ENCODE measurements around the gene DGCR8. TPM values are rescaled to one million over a fixed set of nuclear protein-coding genes. Genes with fewer than 3 reads are reported as not detected.

Gene DGCR8
- total RNA-seq, 1 experiment from 2014 or later, result 26.8 TPM

DNA sequence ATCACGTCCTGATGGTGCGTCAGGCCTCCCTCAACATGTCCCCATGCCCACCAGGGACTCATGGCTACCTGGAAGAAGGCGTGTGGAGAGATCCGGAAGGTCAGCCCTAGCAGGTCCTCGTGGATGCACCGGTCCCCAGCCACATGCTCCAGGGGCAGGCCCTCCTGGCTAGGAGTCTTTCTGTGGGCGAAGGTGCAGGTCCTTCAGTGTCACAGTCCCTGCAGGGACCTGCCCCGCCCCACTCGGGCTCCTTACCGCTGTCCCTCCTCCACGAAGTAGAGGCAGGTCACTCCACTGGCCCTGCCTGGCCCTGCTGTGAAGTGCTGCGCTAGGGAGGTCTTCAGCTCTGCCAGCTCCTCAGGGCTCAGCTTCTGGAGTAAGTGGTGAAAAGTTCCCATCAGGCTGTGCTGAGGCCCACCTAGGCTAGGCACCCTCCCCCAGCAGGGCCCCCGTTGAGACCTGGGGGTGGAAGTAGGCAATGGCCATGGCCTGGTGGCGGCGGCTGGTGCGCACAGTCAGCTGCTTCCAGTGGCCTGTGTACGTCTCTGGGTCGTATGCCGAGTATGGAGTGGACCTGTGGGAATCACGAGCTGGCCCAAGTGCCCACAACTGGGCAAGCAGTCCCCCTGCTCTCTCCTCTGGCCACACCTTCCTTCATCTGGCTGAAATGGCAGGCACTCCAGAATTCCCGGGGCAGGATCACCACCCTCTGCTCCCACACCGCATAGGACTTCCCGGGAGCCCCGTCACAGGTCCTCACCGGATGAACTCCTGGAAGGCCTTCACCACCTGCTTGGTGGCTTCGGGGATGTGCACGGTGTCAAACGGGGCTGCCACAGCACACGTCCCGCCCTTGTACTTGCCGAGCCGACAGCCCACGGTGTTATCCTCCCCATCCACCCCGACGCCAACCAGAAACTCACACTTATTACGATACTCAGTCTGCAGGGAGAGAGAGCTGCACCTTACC is 34.8 kb downstream of the DGCR8 start:
- no peak for DNase-seq (ENCODE audit: low read depth)
- in situ Hi-C loops (cut with HindIII; ENCODE audit: low pct_unique_long_range_greater_than_20kb, low sequenced_read_pairs), result no loop called here

GRCh38 chr22:20115691-20116375 is 35.8 kb downstream of the DGCR8 start, which contains the start of gene RANBP1:
Gene RANBP1 (plus strand): TSS chr22:20116104. CDS start chr22:20116185, 81 bp downstream.
- in situ Hi-C loops (cut with HindIII; ENCODE audit: low pct_unique_long_range_greater_than_20kb, low sequenced_read_pairs), result no loop called here
- DNase-seq (ENCODE audit: low read depth), result no peak

DNA sequence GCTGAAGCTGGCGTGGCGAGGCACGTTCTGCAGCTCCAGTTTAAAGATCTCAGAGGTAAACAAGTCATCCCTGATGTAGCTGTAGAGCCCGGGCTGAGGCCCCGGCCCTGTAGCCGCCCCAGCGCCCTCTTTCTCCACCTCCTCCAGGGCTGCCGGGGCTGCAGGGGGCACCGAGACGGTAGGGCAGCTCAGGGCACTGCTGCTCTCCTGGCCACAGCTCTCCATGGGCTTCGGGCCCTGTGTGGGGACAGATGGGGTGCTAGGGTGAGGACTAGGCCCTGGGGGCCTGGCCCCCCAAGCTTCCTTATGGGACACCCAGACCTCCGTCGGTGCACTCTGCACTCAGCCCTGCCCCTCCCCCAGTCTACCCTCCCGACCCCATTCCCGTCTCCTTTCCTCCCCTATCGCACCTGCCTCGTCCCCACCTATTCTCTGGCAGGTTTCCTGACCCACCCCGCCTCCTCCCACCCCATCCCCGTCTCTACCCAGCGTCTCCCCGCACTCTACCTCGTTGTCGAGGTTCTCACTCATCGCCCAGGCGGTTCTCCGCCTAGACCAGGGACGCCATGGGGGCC is 36.4 kb downstream of the DGCR8 start:
- in situ Hi-C loops (cut with HindIII; ENCODE audit: low pct_unique_long_range_greater_than_20kb, low sequenced_read_pairs), result no loop called here
- DNase-seq (ENCODE audit: low read depth), result no peak

- peak; percentile 98 for DNase-seq (ENCODE audit: low read depth)
- in situ Hi-C loops (cut with HindIII; ENCODE audit: low pct_unique_long_range_greater_than_20kb, low sequenced_read_pairs), result no loop called here
Observed at GRCh38 chr22:20116951-20117632, 37.1 kb downstream of the DGCR8 start, which contains the start of gene TRMT2A. Gene TRMT2A (minus strand): TSS chr22:20117226. CDS start chr22:20116906, 320 bp downstream.

GRCh38 chr22:20117633-20118299 is 37.7 kb downstream of the DGCR8 start:
- in situ Hi-C loops (cut with HindIII; ENCODE audit: low pct_unique_long_range_greater_than_20kb, low sequenced_read_pairs), result no loop called here
- no peak for DNase-seq (ENCODE audit: low read depth)

DNA sequence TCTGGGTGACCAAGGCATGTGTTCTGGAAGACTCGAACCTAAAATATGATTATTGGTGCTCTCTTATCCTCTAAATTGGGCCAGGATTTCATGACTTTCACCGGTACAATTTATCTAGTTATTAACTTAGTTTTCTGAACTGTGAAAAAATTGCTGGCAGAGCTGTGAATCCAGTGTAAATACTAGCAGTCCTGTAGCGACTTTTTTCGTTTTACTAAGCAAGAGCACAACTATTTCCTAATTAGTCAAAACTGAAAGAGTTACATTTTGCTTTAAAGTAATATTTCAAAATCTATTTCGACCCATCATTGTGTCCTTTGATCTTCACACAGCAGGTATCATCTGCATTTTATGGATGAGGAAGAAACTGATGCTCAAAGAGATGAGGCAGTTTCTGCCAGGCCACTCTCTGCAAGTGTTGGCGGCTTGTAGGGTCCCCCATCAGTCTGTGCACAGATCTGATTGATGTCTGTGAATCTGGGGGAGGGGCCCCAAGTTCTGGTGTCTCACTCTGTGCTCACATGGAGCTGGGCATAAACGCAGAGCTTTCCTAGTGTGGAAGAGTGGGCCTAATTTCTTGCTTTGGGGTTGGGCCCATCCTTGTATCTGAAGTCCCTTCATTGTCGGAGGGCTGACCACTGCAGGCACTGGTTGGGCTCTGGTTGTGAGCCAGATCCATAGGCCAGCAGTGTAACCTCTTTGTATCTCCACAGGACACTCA is 38.4 kb downstream of the DGCR8 start:
- no peak for DNase-seq (ENCODE audit: low read depth)
- in situ Hi-C loops (cut with HindIII; ENCODE audit: low pct_unique_long_range_greater_than_20kb, low sequenced_read_pairs), result no loop called here

- no peak for DNase-seq (ENCODE audit: low read depth)
- in situ Hi-C loops (cut with HindIII; ENCODE audit: low pct_unique_long_range_greater_than_20kb, low sequenced_read_pairs), result no loop called here
Observed at GRCh38 chr22:20121856-20122415, 41.9 kb downstream of the DGCR8 start.

DNA sequence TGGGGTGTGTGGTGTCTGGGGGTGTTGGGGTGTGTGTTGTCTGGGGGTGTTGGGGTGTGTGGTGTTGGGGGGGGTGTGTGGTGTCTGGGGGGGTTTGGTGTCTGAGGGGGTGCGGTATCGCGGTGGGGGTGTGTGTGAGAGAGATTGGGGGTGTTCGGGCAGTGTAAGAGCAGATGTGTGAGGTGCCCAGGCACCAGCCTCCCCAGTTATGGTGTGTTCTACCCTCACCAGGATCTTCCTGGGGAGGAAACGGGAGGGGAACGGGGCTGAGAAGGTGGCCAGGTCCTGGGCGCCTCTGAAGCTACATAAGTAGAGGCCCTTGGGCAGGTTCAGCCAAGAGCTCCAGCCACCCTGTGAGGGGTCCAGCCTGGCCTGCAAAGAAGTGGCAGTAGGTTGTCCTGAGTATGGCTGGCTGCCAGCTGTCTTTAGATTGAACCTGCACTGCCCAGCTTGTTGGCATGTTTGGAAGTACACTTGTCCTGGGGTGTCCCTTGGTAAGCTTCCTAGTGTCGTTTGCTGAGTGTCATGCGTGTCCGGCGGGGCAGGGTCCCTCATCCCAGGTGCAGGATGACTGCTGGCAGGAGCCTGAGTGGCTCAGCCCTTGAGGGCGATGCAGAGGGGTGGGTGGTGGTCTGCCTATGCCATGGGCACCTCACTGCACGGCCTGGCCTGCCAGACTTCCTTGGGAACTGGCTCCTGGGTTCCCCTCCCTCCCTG is 43.5 kb downstream of the DGCR8 start:
- DNase-seq (ENCODE audit: low read depth), result no peak
- in situ Hi-C loops (cut with HindIII; ENCODE audit: low pct_unique_long_range_greater_than_20kb, low sequenced_read_pairs), result no loop called here

- DNase-seq (ENCODE audit: low read depth), result no peak
- in situ Hi-C loops (cut with HindIII; ENCODE audit: low pct_unique_long_range_greater_than_20kb, low sequenced_read_pairs), result no loop called here
Observed at GRCh38 chr22:20124083-20124787, 44.2 kb downstream of the DGCR8 start.

DNA sequence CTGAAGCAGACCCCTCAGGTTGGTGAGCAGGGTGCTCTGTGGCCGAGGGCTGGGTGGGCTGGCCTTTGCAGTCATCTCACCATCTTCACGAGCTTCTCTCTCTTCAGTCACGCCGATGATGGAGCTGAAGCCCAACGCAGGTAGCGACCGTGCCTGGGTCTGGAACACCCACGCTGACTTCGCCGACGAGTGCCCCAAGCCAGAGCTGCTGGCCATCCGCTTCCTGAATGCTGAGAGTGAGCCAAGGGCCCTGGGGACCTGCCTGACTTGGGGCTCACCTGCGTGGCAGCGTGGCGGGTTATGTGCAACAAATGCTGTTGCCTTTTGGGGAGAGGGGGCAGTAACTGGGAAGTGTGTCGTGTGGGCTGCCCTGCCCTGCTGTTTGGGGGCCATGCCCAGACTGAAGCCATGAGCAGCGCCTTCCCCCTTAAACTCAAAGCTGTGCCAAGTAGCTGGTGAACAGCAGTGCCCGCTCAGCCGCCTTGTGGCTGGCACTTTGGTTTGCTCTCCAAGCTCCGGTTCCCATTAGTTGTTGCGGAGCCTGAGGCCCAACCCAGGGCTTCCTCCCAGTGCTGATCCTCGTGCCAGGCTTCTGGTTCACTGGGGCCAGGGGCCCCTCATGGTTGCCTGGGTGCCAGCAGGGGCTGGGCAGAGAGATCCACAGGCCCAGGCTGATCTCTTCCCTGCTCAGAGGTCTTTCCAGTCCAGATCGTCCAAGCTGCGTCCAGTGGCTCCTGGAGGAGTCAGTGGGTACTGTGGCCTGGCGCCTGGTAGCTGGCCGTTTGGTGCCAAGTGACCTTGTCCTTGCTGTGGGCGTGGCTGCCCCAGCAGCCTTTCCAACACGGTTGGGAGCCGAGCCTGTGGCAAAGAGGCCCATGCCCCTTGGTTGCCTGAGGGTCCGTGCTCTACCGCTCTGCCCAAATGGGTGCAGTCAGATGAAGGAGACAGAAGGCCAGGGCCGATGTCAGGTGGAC is 45.4 kb downstream of the DGCR8 start:
- no peak for DNase-seq (ENCODE audit: low read depth)
- in situ Hi-C loops (cut with HindIII; ENCODE audit: low pct_unique_long_range_greater_than_20kb, low sequenced_read_pairs), result no loop called here

DNA sequence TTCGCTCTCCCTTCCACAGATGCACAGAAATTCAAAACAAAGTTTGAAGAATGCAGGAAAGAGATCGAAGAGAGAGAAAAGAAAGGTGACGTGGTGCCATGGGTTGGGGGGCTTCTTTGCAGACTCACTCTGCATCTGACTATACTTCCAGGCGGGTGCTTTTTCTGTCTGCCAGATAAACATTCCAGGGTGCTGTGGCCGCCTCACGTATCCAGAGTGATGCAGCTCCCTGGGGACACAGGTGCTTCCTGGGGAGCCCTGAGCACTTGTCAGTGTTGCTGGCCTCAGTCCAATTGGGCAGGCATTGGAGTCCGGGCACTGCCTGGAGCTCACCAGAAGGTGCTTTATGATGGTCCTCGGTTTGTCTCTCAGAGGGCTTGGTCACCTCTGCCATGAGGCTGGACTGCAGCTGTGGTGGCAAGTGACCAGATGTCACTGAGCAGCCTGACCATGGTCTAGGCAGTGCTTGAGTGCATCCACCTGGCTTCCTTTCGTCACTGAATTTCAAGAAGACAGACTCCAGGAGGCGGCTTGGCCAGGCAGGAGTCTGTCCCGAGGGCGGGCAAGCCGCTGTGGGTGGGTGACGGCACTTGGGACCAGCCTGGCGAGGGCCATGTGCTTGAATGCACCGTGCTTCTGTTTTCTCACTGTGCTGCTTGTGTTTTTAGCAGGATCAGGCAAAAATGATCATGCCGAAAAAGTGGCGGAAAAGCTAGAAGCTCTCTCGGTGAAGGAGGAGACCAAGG is 46.4 kb downstream of the DGCR8 start:
- DNase-seq (ENCODE audit: low read depth), result no peak
- in situ Hi-C loops (cut with HindIII; ENCODE audit: low pct_unique_long_range_greater_than_20kb, low sequenced_read_pairs), result no loop called here

GRCh38 chr22:20127318-20127868 is 47.4 kb downstream of the DGCR8 start:
- DNase-seq (ENCODE audit: low read depth), result no peak
- in situ Hi-C loops (cut with HindIII; ENCODE audit: low pct_unique_long_range_greater_than_20kb, low sequenced_read_pairs), result no loop called here

- in situ Hi-C loops (cut with HindIII; ENCODE audit: low pct_unique_long_range_greater_than_20kb, low sequenced_read_pairs), result no loop called here
Observed at GRCh38 chr22:20127869-20128618, 48.0 kb downstream of the DGCR8 start.

DNA sequence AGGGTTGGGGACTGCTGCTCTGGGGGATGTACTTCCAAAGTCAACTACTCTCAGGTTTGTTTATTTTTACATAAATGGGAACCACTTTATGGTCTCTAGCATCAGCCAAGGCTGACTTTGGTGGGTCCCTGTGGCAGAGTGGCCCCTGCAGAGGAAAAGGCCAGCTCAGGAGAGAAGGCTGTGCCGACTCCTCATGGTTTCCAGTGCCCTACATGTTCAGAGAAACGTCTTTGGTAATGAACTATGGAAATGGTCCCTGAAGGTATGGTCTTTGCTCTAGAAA is 48.5 kb downstream of the DGCR8 start:
- in situ Hi-C loops (cut with HindIII; ENCODE audit: low pct_unique_long_range_greater_than_20kb, low sequenced_read_pairs), result no loop called here
- DNase-seq (ENCODE audit: low read depth), result no peak

More at GRCh38 chr22:20127869-20128618, 48.0 kb downstream of the DGCR8 start:
- DNase-seq (ENCODE audit: low read depth), result no peak
